CD4-positive, alpha-beta T cell treated with Interleukin-10 for 1 hour (primary cell): ENCODE data around the gene ENDOG.
"Not testable (repeated sequence)": the region's sequence is repeated elsewhere in the genome, so short reads cannot be mapped to it uniquely, and the experiment has no call there.

Experiments used
- DNase-seq: peaks from one replicate; pipeline ENCODE4 v3.0.0-alpha.2; 2020

The ENDOG gene

DNA sequence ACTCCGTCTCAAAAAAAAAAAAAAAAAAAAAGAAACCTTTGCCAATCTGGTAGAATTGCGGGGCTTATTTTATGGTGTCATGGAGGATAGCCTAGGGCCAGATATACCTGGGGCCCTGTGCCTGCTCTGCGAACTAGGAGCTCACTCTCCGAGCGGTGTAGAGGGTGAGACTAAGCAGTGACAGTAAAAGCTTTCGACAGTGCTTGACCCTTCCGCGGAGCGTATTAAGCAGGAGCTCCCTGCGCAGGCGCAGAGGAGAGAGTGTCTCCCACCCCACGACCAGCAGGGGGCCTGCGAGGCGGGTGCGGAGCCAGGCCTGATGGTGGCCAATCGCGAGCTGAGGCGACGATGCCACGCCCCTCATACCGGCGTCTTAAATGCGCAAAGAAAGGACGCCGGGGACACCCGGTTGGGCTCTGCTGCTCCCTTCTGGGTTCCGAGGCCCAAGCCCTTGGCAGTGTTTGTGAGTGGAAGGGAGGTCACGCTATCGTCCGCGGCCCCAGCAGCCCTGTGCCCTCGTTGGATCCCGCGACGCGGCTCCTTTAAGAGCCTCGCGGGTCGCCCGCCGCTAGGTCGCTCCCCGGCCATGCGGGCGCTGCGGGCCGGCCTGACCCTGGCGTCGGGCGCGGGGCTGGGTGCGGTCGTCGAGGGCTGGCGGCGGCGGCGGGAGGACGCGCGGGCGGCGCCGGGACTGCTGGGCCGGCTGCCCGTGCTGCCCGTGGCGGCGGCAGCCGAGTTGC lies at the start of gene ENDOG:
ENDOG (plus strand) TSS at position 402 of the 740 bp plus-strand sequence; CDS start at position 587, 185 bp downstream.
- DNase-seq: peak; percentile 98

- no peak for DNase-seq
Measured at GRCh38 chr9:128768606-128769005, 49.7 kb upstream of the ENDOG start.

- no peak for DNase-seq
Measured at GRCh38 chr9:128770286-128771030, 47.8 kb upstream of the ENDOG start.

GRCh38 chr9:128771094-128771721 lies 47.1 kb upstream of the ENDOG start:
- DNase-seq: peak; percentile 30

- peak; percentile 94 for DNase-seq
Measured at GRCh38 chr9:128771745-128772519, 46.4 kb upstream of the ENDOG start, which contains the start of gene ZER1. TSS of gene ZER1 (minus strand) at chr9:128771927. CDS start at chr9:128755565, 16,362 bp downstream.

DNA sequence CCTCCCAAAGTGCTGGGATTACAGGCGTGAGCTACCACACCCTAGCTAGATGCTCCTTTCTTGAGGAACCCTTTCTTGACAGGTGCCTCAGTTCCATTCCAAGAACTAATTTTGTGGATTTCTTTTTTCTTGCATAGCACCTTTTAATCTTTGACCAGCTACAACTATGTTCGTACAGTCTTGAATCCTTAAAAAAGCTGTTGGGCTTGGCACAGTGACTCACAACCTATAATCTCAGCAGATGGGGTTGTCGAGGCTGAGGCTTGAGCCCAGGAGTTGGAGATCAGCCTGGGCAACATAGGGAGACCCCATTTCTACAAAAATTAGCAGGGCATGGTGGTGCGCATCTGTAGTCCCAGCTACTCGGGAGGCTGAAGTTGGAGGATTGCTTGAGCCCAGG lies 45.3 kb upstream of the ENDOG start:
- no peak for DNase-seq

- no peak for DNase-seq
Measured at GRCh38 chr9:128774804-128775203, 43.5 kb upstream of the ENDOG start.

DNA sequence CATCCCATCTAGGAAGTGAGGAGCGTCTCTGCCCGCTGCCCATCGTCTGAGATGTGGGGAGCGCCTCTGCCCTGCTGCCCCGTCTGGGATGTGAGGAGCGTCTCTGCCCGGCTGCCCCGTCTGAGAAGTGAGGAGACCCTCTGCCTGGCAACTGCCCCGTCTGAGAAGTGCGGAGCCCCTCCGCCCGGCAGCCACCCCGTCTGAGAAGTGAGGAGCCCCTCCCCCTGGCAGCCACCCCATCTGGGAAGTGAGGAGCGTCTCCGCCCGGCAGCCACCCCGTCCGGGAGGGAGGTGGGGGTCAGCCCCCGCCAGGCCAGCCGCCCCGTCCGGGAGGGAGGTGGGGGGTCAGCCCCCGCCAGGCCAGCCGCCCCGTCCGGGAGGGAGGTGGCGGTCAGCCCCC lies 38.2 kb upstream of the ENDOG start:
- not testable (repeated sequence) for DNase-seq

- DNase-seq: no peak
Measured at GRCh38 chr9:128781187-128782070, 36.9 kb upstream of the ENDOG start.

DNA sequence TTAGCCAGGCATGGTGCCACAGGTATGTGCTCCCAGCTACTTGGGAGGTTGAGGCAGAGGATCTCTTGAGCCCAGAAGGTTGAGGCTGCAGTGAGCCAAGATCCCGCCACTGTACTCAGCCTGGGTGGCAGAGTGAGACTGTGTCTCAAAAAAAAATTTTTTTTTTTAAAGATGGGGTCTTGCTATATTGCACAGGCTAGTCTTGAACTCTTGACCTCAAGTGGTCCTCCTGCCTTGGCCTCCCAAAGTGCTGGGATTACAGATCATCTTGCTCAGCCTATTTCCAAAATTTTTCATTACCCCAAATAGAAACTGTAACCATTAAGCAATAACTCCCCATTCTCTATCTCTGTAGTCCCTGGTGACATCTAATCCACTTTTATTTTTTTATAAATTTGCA lies 35.6 kb upstream of the ENDOG start:
- no peak for DNase-seq

GRCh38 chr9:128785427-128785826 lies 32.9 kb upstream of the ENDOG start:
- no peak for DNase-seq

- peak; percentile 92 for DNase-seq
Measured at GRCh38 chr9:128786681-128787601, 31.4 kb upstream of the ENDOG start, which contains the start of gene TBC1D13. TSS of gene TBC1D13 (plus strand) at chr9:128787253. CDS start at chr9:128787354, 101 bp downstream.

GRCh38 chr9:128787659-128788058 lies 30.6 kb upstream of the ENDOG start:
- DNase-seq: no peak

DNA sequence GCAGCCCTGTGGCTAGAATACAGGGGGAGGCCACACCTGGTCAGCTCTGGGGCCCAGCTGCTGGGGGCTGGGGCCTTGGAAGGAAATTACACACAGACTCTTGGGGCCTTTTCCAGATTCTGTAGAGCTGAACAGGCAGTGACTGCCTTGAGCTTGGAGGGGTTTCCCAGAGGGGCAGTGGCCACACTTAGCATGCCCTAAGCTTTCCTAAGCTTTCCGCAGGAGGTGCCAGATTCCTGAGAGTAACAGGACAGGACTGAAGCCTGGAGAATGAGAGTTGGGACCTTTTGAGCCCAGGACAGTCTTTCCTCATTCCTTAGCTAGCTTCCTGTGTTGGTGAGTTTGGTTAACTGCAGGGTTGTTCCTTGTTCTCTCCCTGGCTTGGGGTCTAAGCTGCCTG lies 29.9 kb upstream of the ENDOG start:
- no peak for DNase-seq

- DNase-seq: no peak
Measured at GRCh38 chr9:128790536-128790935, 27.8 kb upstream of the ENDOG start.

GRCh38 chr9:128792134-128792533 lies 26.2 kb upstream of the ENDOG start:
- DNase-seq: no peak

- no peak for DNase-seq
Measured at GRCh38 chr9:128792978-128793686, 25.2 kb upstream of the ENDOG start.

- DNase-seq: not testable (repeated sequence)
Measured at GRCh38 chr9:128794961-128795360, 23.3 kb upstream of the ENDOG start.

DNA sequence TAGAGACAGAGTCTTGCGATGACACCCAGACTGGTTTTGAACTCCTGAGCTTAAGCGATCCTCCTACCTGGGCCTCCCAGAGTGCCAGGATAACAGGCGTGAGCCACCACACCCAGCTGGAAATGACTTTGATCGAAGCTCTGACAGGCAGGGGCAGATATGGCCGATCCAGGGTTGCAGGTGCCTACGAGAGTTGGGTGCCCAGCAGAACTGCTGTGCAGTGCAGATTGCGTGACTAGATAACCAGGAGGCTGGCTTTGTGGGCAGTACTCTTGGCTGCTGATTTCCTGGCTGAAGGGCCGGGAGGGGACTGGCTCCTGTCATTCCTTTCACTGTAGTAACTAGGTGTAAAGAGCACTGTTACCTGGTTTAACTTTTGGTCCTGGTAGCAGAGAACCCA lies 19.4 kb upstream of the ENDOG start:
- no peak for DNase-seq

- no peak for DNase-seq
Measured at GRCh38 chr9:128800061-128800460, 18.2 kb upstream of the ENDOG start.
